ENCODE measurements around the gene PCSK7. TPM values are rescaled to one million over a fixed set of nuclear protein-coding genes. Genes with fewer than 3 reads are reported as not detected.

PCSK7 gene
- total RNA-seq, 5 donors from 2014 or later (not counting 1 experiment from before 2014, with no cell fraction given): 300 to 368 (median 336) TPM

GRCh38 chr11:117178210-117179034 is 53.5 kb downstream of the PCSK7 start, which contains the start of gene SIDT2:
TSS of gene SIDT2 (plus strand) at chr11:117178743. CDS start at chr11:117179264, 521 bp downstream.
- DNase-seq (peak; percentile 73 to 93 (median 86)), ATAC-seq (replicated peaks in 1 of 4) (peak; percentile 95 to 97 (median 96))
- Mint-ChIP-seq H3K4me1 (peaks cover 29 to 32% (median 31%) of the 10 kb centered on the region in 3 donors), H3K4me3 (peak within 1 kb of the TSS; percentile 90 to 96 (median 91)), H3K27ac (peak within 1 kb of the TSS; percentile 88 to 91), H3K36me3 (no peaks in the 10 kb centered on the region), H3K27me3 (no peaks in the 10 kb centered on the region), H3K9me3 (no peaks in the 10 kb centered on the region)
- Histone ChIP-seq H3K9me3 (no peaks in the 10 kb centered on the region), H3K27me3 (replicated peaks in 1 of 2; ENCODE audit: control insufficient read depth in 2 of 2, extremely low read depth in 1 of 2, insufficient read depth in 2 of 2, low read length in 1 of 2) (no peaks in the 10 kb centered on the region), H3K4me3 (ENCODE audit: control insufficient read depth in 1 of 2, extremely low read depth in 1 of 2, low read length in 1 of 2) (peak within 1 kb of the TSS; percentile 86 to 88), H3K27ac (ENCODE audit: low read length) (peak within 1 kb of the TSS; percentile 88), H3K36me3 (ENCODE audit: control insufficient read depth in 2 of 2, extremely low read depth in 1 of 2, insufficient read depth in 1 of 2, low read length in 1 of 2) (peaks cover 3 to 9% of the 10 kb centered on the region in 2 donors), H3K4me1 (ENCODE audit: control insufficient read depth in 1 of 2, extremely low read depth in 1 of 2, insufficient read depth in 2 of 2, low read length in 2 of 2) (peaks cover 17 to 34% of the 10 kb centered on the region in 2 experiments)
- POLR2A ChIA-PET: interaction anchor here (0.6 to 2.8 kb wide), 10 partner anchors 8 to 302 kb away, joined by 3 to 21 read pairs (median 3); partner anchors contain the start of gene PAFAH1B2 (in 1 of the 2)
- CTCF ChIA-PET: interaction anchor here (0.6 to 3.7 kb wide), 15 partner anchors 12 to 387 kb away, joined by 3 to 38 read pairs (median 4); partner anchors contain the start of genes PCSK7 (in 2 of the 2), APOA5 (in 1 of the 2), CEP164 (in 1 of the 2) and RNF214 (in 1 of the 2)
- WGBS (ENCODE audit: insufficient coverage): 2% methylated on average over 38 of the region's 51 CpGs

GRCh38 chr11:117177534-117178209 is 54.2 kb downstream of the PCSK7 start:
- peaks cover 2 to 8% of the 10 kb centered on the region in 2 donors for H3K36me3 ChIP-seq (ENCODE audit: control insufficient read depth in 2 of 2, extremely low read depth in 1 of 2, insufficient read depth in 1 of 2, low read length in 1 of 2)
- Mint-ChIP-seq H3K4me3 (peak overlapping the region; percentile 90 to 96 (median 91)), H3K27me3 (no peaks in the 10 kb centered on the region), H3K9me3 (no peaks in the 10 kb centered on the region), H3K27ac (peak overlapping the region; percentile 85 to 91), H3K4me1 (peaks cover 29 to 32% (median 31%) of the 10 kb centered on the region in 3 donors), H3K36me3 (no peaks in the 10 kb centered on the region)
- peak overlapping the region; percentile 69 to 86 for H3K4me3 ChIP-seq (ENCODE audit: control insufficient read depth in 1 of 2, extremely low read depth in 1 of 2, low read length in 1 of 2)
- peak overlapping the region; percentile 88 for H3K27ac ChIP-seq (ENCODE audit: low read length)
- H3K4me1 ChIP-seq (ENCODE audit: control insufficient read depth in 1 of 2, extremely low read depth in 1 of 2, insufficient read depth in 2 of 2, low read length in 2 of 2): peaks cover 17 to 34% of the 10 kb centered on the region in 2 experiments
- ChIA-PET CTCF (interaction anchor here in 1 of 2 donors (0.8 to 3.7 kb wide), 3 partner anchors 48 to 386 kb away, joined by 3 to 38 read pairs (median 4); partner anchors contain the start of gene APOA5), POLR2A (interaction anchor here in 1 of 2 donors (1.0 to 1.2 kb wide), 2 partner anchors 32 to 36 kb away, joined by 3 to 4 read pairs; no protein-coding TSS in a partner anchor)
- ATAC-seq (replicated peaks in 1 of 4) (no peak), DNase-seq (no peak)
- WGBS (ENCODE audit: insufficient coverage): 100% methylated on average over 1 of the region's 10 CpGs
- H3K9me3 ChIP-seq: no peaks in the 10 kb centered on the region
- H3K27me3 ChIP-seq (replicated peaks in 1 of 2; ENCODE audit: control insufficient read depth in 2 of 2, extremely low read depth in 1 of 2, insufficient read depth in 2 of 2, low read length in 1 of 2): no peaks in the 10 kb centered on the region

GRCh38 chr11:117176186-117176585 is 55.7 kb downstream of the PCSK7 start:
- no peak overlapping the region for H3K27ac Mint-ChIP-seq
- no peaks in the 10 kb centered on the region for H3K9me3 ChIP-seq
- peaks cover 0 to under 1% of the 10 kb centered on the region in 2 donors for H3K36me3 ChIP-seq (ENCODE audit: control insufficient read depth in 2 of 2, extremely low read depth in 1 of 2, insufficient read depth in 1 of 2, low read length in 1 of 2)
- ChIA-PET POLR2A (interaction anchor here in 1 of 2 donors (0.7 kb wide), 1 partner anchor 332 kb away, joined by 10 read pairs; no protein-coding TSS in a partner anchor), CTCF (interaction anchor here in 1 of 2 donors (0.7 kb wide), 1 partner anchor 1400 kb away, joined by 4 read pairs; no protein-coding TSS in a partner anchor)
- H3K4me1 ChIP-seq (ENCODE audit: control insufficient read depth in 1 of 2, extremely low read depth in 1 of 2, insufficient read depth in 2 of 2, low read length in 2 of 2): peaks cover 17 to 27% of the 10 kb centered on the region in 2 experiments
- peaks cover 29 to 33% (median 32%) of the 10 kb centered on the region in 3 donors for H3K4me1 Mint-ChIP-seq
- no peak for ATAC-seq (replicated peaks in 1 of 4)
- H3K9me3 Mint-ChIP-seq: no peaks in the 10 kb centered on the region
- no peak overlapping the region for H3K27ac ChIP-seq (ENCODE audit: low read length)
- peaks cover under 1% of the 10 kb centered on the region for H3K36me3 Mint-ChIP-seq
- WGBS (ENCODE audit: insufficient coverage): no CpG with 5 or more reads among the region's 1 CpG
- H3K27me3 ChIP-seq (replicated peaks in 1 of 2; ENCODE audit: control insufficient read depth in 2 of 2, extremely low read depth in 1 of 2, insufficient read depth in 2 of 2, low read length in 1 of 2): no peaks in the 10 kb centered on the region
- H3K4me3 ChIP-seq (ENCODE audit: control insufficient read depth in 1 of 2, extremely low read depth in 1 of 2, low read length in 1 of 2): no peak overlapping the region
- no peaks in the 10 kb centered on the region for H3K27me3 Mint-ChIP-seq
- DNase-seq: no peak
- no peak overlapping the region for H3K4me3 Mint-ChIP-seq

- Histone ChIP-seq H3K4me3 (ENCODE audit: control insufficient read depth in 1 of 2, extremely low read depth in 1 of 2, low read length in 1 of 2) (no peak overlapping the region), H3K4me1 (ENCODE audit: control insufficient read depth in 1 of 2, extremely low read depth in 1 of 2, insufficient read depth in 2 of 2, low read length in 2 of 2) (peaks cover 15 to 23% of the 10 kb centered on the region in 2 experiments), H3K27me3 (replicated peaks in 1 of 2; ENCODE audit: control insufficient read depth in 2 of 2, extremely low read depth in 1 of 2, insufficient read depth in 2 of 2, low read length in 1 of 2) (no peaks in the 10 kb centered on the region), H3K36me3 (ENCODE audit: control insufficient read depth in 2 of 2, extremely low read depth in 1 of 2, insufficient read depth in 1 of 2, low read length in 1 of 2) (peaks cover 0 to 5% of the 10 kb centered on the region in 2 donors), H3K27ac (ENCODE audit: low read length) (no peak overlapping the region), H3K9me3 (no peaks in the 10 kb centered on the region)
- Mint-ChIP-seq H3K36me3 (peaks cover 3% of the 10 kb centered on the region), H3K27ac (peak overlapping the region in 1 of 2 donors; percentile 11), H3K4me3 (no peak overlapping the region), H3K27me3 (no peaks in the 10 kb centered on the region), H3K4me1 (peaks cover 24 to 29% (median 28%) of the 10 kb centered on the region in 3 donors), H3K9me3 (no peaks in the 10 kb centered on the region)
- DNase-seq (no peak), ATAC-seq (replicated peaks in 1 of 4) (no peak)
- WGBS (ENCODE audit: insufficient coverage): 100% methylated on average over 1 of the region's 5 CpGs
- POLR2A ChIA-PET: no interaction called here
- CTCF ChIA-PET: no interaction called here
These were observed 56.1 kb downstream of the PCSK7 start for GRCh38 chr11:117175781-117176180.

- H3K27ac Mint-ChIP-seq: peak overlapping the region in 1 of 2 donors; percentile 11
- no peak for DNase-seq
- peaks cover 2 to 9% of the 10 kb centered on the region in 2 donors for H3K36me3 ChIP-seq (ENCODE audit: control insufficient read depth in 2 of 2, extremely low read depth in 1 of 2, insufficient read depth in 1 of 2, low read length in 1 of 2)
- peaks cover 18 to 23% (median 21%) of the 10 kb centered on the region in 3 donors for H3K4me1 Mint-ChIP-seq
- no peak overlapping the region for H3K27ac ChIP-seq (ENCODE audit: low read length)
- H3K4me3 ChIP-seq (ENCODE audit: control insufficient read depth in 1 of 2, extremely low read depth in 1 of 2, low read length in 1 of 2): no peak overlapping the region
- 93% methylated on average over 7 of the region's 7 CpGs for WGBS (ENCODE audit: insufficient coverage)
- no peak overlapping the region for H3K4me3 Mint-ChIP-seq
- H3K36me3 Mint-ChIP-seq: peaks cover 5% of the 10 kb centered on the region
- no peaks in the 10 kb centered on the region for H3K27me3 Mint-ChIP-seq
- no peaks in the 10 kb centered on the region for H3K9me3 ChIP-seq
- ATAC-seq (replicated peaks in 1 of 4): no peak
- ChIA-PET CTCF (interaction anchor here in 1 of 2 donors (0.8 kb wide), 1 partner anchor 14 kb away, joined by 3 read pairs; no protein-coding TSS in a partner anchor), POLR2A (no interaction called here)
- H3K4me1 ChIP-seq (ENCODE audit: control insufficient read depth in 1 of 2, extremely low read depth in 1 of 2, insufficient read depth in 2 of 2, low read length in 2 of 2): peaks cover 10 to 17% of the 10 kb centered on the region in 2 experiments
- H3K9me3 Mint-ChIP-seq: no peaks in the 10 kb centered on the region
- H3K27me3 ChIP-seq (replicated peaks in 1 of 2; ENCODE audit: control insufficient read depth in 2 of 2, extremely low read depth in 1 of 2, insufficient read depth in 2 of 2, low read length in 1 of 2): no peaks in the 10 kb centered on the region
These were observed 56.8 kb downstream of the PCSK7 start for GRCh38 chr11:117175104-117175503.
